Nephron (organoid): ENCODE results near the gene AK5.

ENCODE experiments used
- H3K27ac Mint-ChIP-seq, 3 experiments: 2 replicates each; pipeline ENCODE4 v1.8.0; 2020; ENCODE audit warnings: mixed read lengths in 3 of 3, mild to moderate bottlenecking in 2 of 3, moderate library complexity in 1 of 3
- H3K27me3 Mint-ChIP-seq: 2 replicates; pipeline ENCODE4 v1.8.0; 2021; ENCODE audit warnings: low read depth, mild to moderate bottlenecking, moderate library complexity, mixed read lengths
- H3K36me3 Mint-ChIP-seq: 2 replicates; pipeline ENCODE4 v1.8.0; 2020; ENCODE audit warnings: low read depth, mixed read lengths
- H3K4me1 Mint-ChIP-seq: 2 replicates; pipeline ENCODE4 v1.8.0; 2020; ENCODE audit warnings: mixed read lengths
- H3K4me3 Mint-ChIP-seq, 3 experiments: 2 replicates each; pipeline ENCODE4 v1.8.0; 2020; ENCODE audit warnings: mild to moderate bottlenecking in 3 of 3, mixed read lengths in 3 of 3, moderate library complexity in 2 of 3
- H3K9me3 Mint-ChIP-seq: 2 replicates; pipeline ENCODE4 v1.8.0; 2020; ENCODE audit warnings: mixed read lengths
- CTCF ChIP-seq, 3 experiments: fragments of 200-600 bp; sonication (generic); IDR thresholded peaks; one replicate each; pipeline ENCODE4 v1.5.0; 2021; ENCODE audit warnings: antibody characterized with exemption in 3 of 3; ENCODE audit not compliant: unreplicated experiment in 3 of 3

AK5 gene

GRCh38 chr1:77385551-77385950 lies 103.7 kb downstream of the AK5 start:
- Mint-ChIP-seq H3K27me3 (no peaks in the 10 kb centered on the region), H3K9me3 (no peaks in the 10 kb centered on the region), H3K4me3 (no peak overlapping the region), H3K4me1 (no peaks in the 10 kb centered on the region), H3K36me3 (no peaks in the 10 kb centered on the region), H3K27ac (no peak overlapping the region)
- TF ChIP-seq CTCF (IDR thresholded peaks at IDR 0.05; ENCODE audit: unreplicated experiment in 3 of 3) = no peak

GRCh38 chr1:77386276-77386675 lies 104.5 kb downstream of the AK5 start:
- Mint-ChIP-seq H3K4me1 (no peaks in the 10 kb centered on the region), H3K4me3 (no peak overlapping the region), H3K27ac (no peak overlapping the region), H3K9me3 (no peaks in the 10 kb centered on the region), H3K36me3 (no peaks in the 10 kb centered on the region), H3K27me3 (no peaks in the 10 kb centered on the region)
- TF ChIP-seq CTCF (IDR thresholded peaks at IDR 0.05; ENCODE audit: unreplicated experiment in 3 of 3) = no peak

- no peaks in the 10 kb centered on the region for H3K9me3 Mint-ChIP-seq
- no peak overlapping the region for H3K4me3 Mint-ChIP-seq
- no peak overlapping the region for H3K27ac Mint-ChIP-seq
- H3K36me3 Mint-ChIP-seq = no peaks in the 10 kb centered on the region
- no peaks in the 10 kb centered on the region for H3K27me3 Mint-ChIP-seq
- H3K4me1 Mint-ChIP-seq = no peaks in the 10 kb centered on the region
- TF ChIP-seq CTCF (IDR thresholded peaks at IDR 0.05; ENCODE audit: unreplicated experiment in 3 of 3) = no peak
Measured at GRCh38 chr1:77387553-77387952, 105.7 kb downstream of the AK5 start.

GRCh38 chr1:77388661-77389060 lies 106.8 kb downstream of the AK5 start:
- no peak for TF ChIP-seq CTCF (IDR thresholded peaks at IDR 0.05; ENCODE audit: unreplicated experiment in 3 of 3)
- H3K36me3 Mint-ChIP-seq = no peaks in the 10 kb centered on the region
- H3K27me3 Mint-ChIP-seq = no peaks in the 10 kb centered on the region
- H3K4me1 Mint-ChIP-seq = no peaks in the 10 kb centered on the region
- no peak overlapping the region for H3K27ac Mint-ChIP-seq
- H3K4me3 Mint-ChIP-seq = no peak overlapping the region
- no peaks in the 10 kb centered on the region for H3K9me3 Mint-ChIP-seq

GRCh38 chr1:77392486-77392885 lies 110.7 kb downstream of the AK5 start:
- H3K9me3 Mint-ChIP-seq = no peaks in the 10 kb centered on the region
- H3K27ac Mint-ChIP-seq = no peak overlapping the region
- H3K36me3 Mint-ChIP-seq = no peaks in the 10 kb centered on the region
- H3K27me3 Mint-ChIP-seq = peaks cover 4% of the 10 kb centered on the region
- no peak overlapping the region for H3K4me3 Mint-ChIP-seq
- TF ChIP-seq CTCF (IDR thresholded peaks at IDR 0.05; ENCODE audit: unreplicated experiment in 3 of 3) = no peak
- H3K4me1 Mint-ChIP-seq = no peaks in the 10 kb centered on the region

GRCh38 chr1:77394166-77394565 lies 112.3 kb downstream of the AK5 start:
- no peaks in the 10 kb centered on the region for H3K9me3 Mint-ChIP-seq
- H3K27me3 Mint-ChIP-seq = peaks cover 4% of the 10 kb centered on the region
- H3K4me3 Mint-ChIP-seq = no peak overlapping the region
- no peak overlapping the region for H3K27ac Mint-ChIP-seq
- TF ChIP-seq CTCF (IDR thresholded peaks at IDR 0.05; ENCODE audit: unreplicated experiment in 3 of 3) = no peak
- H3K36me3 Mint-ChIP-seq = no peaks in the 10 kb centered on the region
- H3K4me1 Mint-ChIP-seq = peaks cover 5% of the 10 kb centered on the region
